Measurements from ENCODE around the gene SYCP2L.

- TF ChIP-seq POLR2AphosphoS5 (IDR thresholded peaks at IDR 0.05) = no peak
- no peak for TF ChIP-seq CTCF (IDR thresholded peaks at IDR 0.05; ENCODE audit: poor library complexity, severe bottlenecking)
- no peak for TF ChIP-seq MXI1 (conservative IDR thresholded peaks at IDR 0.05; ENCODE audit: poor library complexity, severe bottlenecking)
- no peak for TF ChIP-seq TAF1 (IDR thresholded peaks at IDR 0.05; ENCODE audit: low read depth)
- TF ChIP-seq REST (IDR thresholded peaks at IDR 0.05; ENCODE audit: borderline replicate concordance) = no peak
- no peak for TF ChIP-seq EZH2 (IDR thresholded peaks at IDR 0.05; ENCODE audit: borderline replicate concordance, insufficient read depth, low read length, poor library complexity, severe bottlenecking)
- TF ChIP-seq EP300 (conservative IDR thresholded peaks at IDR 0.05; ENCODE audit: poor library complexity, severe bottlenecking) = no peak
- TF ChIP-seq RAD21 (conservative IDR thresholded peaks at IDR 0.05) = no peak
- no peak for TF ChIP-seq SMC3 (conservative IDR thresholded peaks at IDR 0.05; ENCODE audit: poor library complexity)
Measured at GRCh38 chr6:11021003-11021402, 134.2 kb downstream of the SYCP2L start.
